Hepatocyte (in vitro differentiated cells): ENCODE measurements around the gene CREBL2.

Experiments used
- CTCF ChIP-seq: fragments of 200-600 bp; sonication (generic); IDR thresholded peaks from 2 replicates; pipeline ENCODE4 v1.5.1; 2016; ENCODE audit warnings: antibody characterized with exemption, mild to moderate bottlenecking; ENCODE audit not compliant: poor library complexity
- EZH2 ChIP-seq: fragments of 200-600 bp; sonication (generic); IDR thresholded peaks from 2 replicates; pipeline ENCODE4 v1.6.1; 2016; ENCODE audit warnings: antibody characterized with exemption, mild to moderate bottlenecking, borderline replicate concordance
- EZH2phosphoT487 ChIP-seq: fragments of 200-600 bp; sonication (generic); IDR thresholded peaks from one replicate; pipeline ENCODE4 v1.6.1; 2018; ENCODE audit warnings: antibody characterized with exemption, mild to moderate bottlenecking, low read depth, moderate library complexity; ENCODE audit not compliant: unreplicated experiment, severe bottlenecking

- TF ChIP-seq CTCF (no peak), EZH2 (no peak), EZH2phosphoT487 (no peak)
Observed at GRCh38 chr12:12641650-12642049, 30.0 kb downstream of the CREBL2 start.
